Activated T-helper 2 cell treated with anti-CD3 and anti-CD28 coated beads, Interferon-gamma antibody, Interleukin-2, Interleukin-4, amounts not matched to agents 10 μg/mL and 5 μg/mL and 100 μg/mL, durations not matched to agents 14 hours and 24 hours and 36 hours (primary cell): Measurements from ENCODE around the gene CAMTA1. TPM values are rescaled to one million over a fixed set of nuclear protein-coding genes. Genes with fewer than 3 reads are reported as not detected.
"Not testable (repeated sequence)": the region's sequence is repeated elsewhere in the genome, so short reads cannot be mapped to it uniquely, and the experiment has no call there.

Experiments
- DNase-seq: peaks from one replicate; pipeline ENCODE4 v3.0.0; 2021; ENCODE audit warnings: low spot score
- H3K27ac Mint-ChIP-seq: one replicate; pipeline ENCODE4 v1.8.0; 2021; ENCODE audit warnings: mixed read lengths
- H3K27me3 Mint-ChIP-seq: one replicate; pipeline ENCODE4 v1.8.0; 2021; ENCODE audit warnings: low read depth, mixed read lengths
- H3K36me3 Mint-ChIP-seq: one replicate; pipeline ENCODE4 v1.8.0; 2021; ENCODE audit warnings: low read depth, mixed read lengths
- H3K4me1 Mint-ChIP-seq: one replicate; pipeline ENCODE4 v1.8.0; 2021; ENCODE audit warnings: low read depth, mixed read lengths
- H3K4me3 Mint-ChIP-seq: one replicate; pipeline ENCODE4 v1.8.0; 2021; ENCODE audit warnings: low read depth, mild to moderate bottlenecking, moderate library complexity, mixed read lengths
- H3K9me3 Mint-ChIP-seq: one replicate; pipeline ENCODE4 v1.8.0; 2021; ENCODE audit warnings: mixed read lengths
- intact Hi-C: fragments of 100-400 bp; cut with micrococcal nuclease; formaldehyde crosslinking; loops from one replicate; pipeline ENCODE4 v1.15.1; 2023
- total RNA-seq: library from RNA; stranded (reverse); gene quantifications from 2 replicates; pipeline ENCODE4 v1.2.3, GENCODE V29; 2022

The CAMTA1 gene
- total RNA-seq, 1 donor from 2014 or later = 62.9 TPM

DNA sequence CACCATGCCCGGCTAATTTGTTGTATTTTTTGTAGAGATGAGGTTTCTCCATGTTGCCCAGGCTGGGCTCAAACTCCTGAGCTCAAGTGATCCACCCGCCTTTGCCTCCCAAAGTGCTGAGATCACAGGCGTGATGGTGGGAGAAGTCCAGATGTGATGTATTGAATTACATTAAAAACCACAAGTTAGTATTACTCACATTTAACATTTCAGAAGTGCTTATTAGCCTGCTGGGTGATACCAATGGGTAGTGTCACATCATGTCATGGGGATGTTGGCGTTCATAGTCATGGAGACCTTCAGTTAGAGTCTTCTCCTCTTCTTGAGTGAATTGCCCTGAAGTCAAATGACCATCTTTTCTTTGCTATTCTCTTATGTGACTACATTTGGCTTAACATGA lies 922.3 kb downstream of the CAMTA1 start:
- Mint-ChIP-seq H3K36me3 (no peaks in the 10 kb centered on the region), H3K9me3 (no peaks in the 10 kb centered on the region), H3K27ac (no peak overlapping the region), H3K4me1 (peaks cover 4% of the 10 kb centered on the region), H3K4me3 (no peak overlapping the region), H3K27me3 (peaks cover 51% of the 10 kb centered on the region)
- intact Hi-C loops = no loop called here
- DNase-seq = no peak

DNA sequence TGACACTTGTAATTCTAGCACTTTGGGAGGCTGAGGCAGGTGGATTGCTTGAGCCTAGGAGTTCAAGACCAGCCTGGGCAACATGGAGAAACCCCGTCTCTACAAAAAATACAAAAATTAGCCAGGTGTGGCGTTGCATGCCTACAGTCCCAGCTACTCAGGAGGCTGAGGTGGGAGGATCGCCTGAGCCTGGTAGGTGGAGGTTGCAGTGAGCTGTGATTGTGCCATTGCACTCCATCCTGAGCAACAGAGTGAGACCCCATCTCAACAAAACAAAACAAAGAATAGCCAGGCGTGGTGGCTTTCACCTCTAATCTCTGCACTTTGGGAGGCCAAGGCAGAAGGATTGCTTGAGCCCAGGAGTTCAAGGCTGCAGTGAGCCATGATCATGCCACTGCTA lies 922.8 kb downstream of the CAMTA1 start:
- H3K27ac Mint-ChIP-seq, intact Hi-C loops, H3K4me1 Mint-ChIP-seq, H3K36me3 Mint-ChIP-seq, H3K9me3 Mint-ChIP-seq, H3K4me3 Mint-ChIP-seq, DNase-seq: not testable (repeated sequence)
- peaks cover 50% of the 10 kb centered on the region for H3K27me3 Mint-ChIP-seq

DNA sequence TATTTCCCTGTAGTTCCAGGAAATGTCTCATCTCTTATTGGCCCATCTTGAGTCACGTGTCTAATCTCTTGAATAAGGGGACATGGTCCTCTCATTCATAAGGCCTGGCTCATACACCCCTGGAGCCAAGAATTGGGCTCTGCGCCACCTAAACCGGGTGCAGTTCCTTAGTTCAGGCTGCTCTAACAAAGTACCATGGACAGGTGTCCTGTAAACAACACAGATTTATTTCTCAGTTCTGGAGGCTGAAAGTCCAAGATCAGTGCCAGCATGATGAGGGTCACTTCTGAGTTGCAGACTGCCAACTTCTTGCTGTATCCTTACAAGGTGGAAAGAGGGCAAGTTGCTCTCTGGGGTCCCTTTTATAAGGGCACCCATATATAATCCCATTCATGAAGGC lies 925.6 kb downstream of the CAMTA1 start:
- no peaks in the 10 kb centered on the region for H3K4me1 Mint-ChIP-seq
- no peak for DNase-seq
- H3K9me3 Mint-ChIP-seq = no peaks in the 10 kb centered on the region
- H3K36me3 Mint-ChIP-seq = no peaks in the 10 kb centered on the region
- H3K27me3 Mint-ChIP-seq = peaks cover 39% of the 10 kb centered on the region
- intact Hi-C loops = no loop called here
- no peak overlapping the region for H3K27ac Mint-ChIP-seq
- H3K4me3 Mint-ChIP-seq = no peak overlapping the region

DNA sequence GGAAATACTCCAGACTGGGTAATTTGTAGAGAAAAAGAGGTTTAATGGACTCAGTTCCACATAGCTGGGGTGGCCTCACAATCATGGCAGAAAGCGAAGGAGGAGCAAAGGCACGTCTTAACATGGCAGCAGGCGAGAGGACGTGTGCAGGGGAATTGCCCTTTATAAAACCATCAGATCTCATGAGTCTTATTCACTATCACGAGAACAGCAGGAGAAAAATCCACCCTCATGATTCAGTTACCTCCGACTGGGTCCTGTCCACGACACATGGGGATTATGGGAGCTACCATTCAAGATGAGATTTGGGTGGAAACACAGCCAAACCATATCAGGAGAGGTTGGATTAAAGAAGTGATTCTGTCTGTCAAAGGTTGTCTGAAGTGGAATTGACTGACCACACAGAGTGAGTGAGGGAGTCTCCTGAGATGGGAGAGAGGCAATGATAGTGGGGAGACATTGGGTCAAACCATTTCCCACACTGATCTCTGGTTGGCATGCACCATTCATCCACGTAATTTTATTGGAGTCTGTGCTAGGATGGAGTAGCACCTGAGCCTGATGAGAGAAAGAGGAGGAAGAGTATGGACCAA lies 927.6 kb downstream of the CAMTA1 start:
- intact Hi-C loops = no loop called here
- H3K36me3 Mint-ChIP-seq = no peaks in the 10 kb centered on the region
- H3K27me3 Mint-ChIP-seq = peaks cover 22% of the 10 kb centered on the region
- H3K9me3 Mint-ChIP-seq = no peaks in the 10 kb centered on the region
- H3K27ac Mint-ChIP-seq = no peak overlapping the region
- H3K4me3 Mint-ChIP-seq = no peak overlapping the region
- no peak for DNase-seq
- no peaks in the 10 kb centered on the region for H3K4me1 Mint-ChIP-seq

DNA sequence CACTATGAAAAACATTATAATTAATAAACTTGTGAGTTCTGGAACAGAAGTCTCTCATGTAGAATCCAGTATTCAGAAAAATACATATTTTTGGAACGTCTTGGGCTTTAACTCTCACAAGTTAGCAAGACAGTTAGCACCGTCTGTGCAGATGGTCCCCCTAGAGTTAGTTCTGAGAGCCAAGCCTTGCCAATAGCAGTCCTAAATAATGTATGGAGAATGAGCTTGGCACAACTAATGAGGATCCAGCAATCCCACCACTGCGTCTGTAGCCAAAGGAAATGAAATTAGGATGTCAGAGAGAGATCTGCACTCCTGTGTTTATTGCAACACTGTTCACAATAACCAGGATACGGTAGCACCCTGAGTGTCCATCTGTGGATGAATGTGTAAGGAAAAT lies 931.3 kb downstream of the CAMTA1 start:
- Mint-ChIP-seq H3K27me3 (peaks cover 12% of the 10 kb centered on the region), H3K4me1 (no peaks in the 10 kb centered on the region), H3K27ac (no peak overlapping the region), H3K4me3 (no peak overlapping the region), H3K9me3 (no peaks in the 10 kb centered on the region), H3K36me3 (no peaks in the 10 kb centered on the region)
- intact Hi-C loops = no loop called here
- no peak for DNase-seq

DNA sequence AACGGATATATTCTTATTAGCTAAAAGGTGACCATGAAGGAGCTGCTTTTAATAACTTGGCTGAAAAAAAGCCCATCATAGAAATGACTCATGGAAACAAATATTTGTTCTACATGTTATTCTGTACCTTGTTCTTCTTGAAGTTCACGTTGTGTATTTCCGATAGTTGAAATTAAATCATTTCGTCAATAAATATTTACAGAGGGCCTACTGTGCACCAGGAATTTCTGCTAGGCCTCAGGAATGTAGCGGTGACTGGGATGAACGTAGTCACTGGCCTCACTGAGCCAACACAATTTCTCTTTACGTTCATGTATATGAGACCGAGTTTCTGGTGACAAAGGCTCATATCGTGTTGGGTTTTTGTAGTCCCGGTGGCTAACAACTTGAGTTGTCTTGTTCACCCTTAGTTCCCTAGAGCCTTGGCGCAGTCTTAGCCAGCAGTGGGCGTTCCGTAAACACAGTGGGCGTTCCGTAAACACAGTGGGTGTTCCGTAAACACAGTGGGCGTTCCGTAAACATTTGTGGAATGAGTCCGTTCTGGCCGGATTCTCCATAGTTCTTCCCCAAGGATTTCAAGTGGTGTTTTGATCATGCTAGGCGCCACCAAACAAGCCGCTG lies 932.6 kb downstream of the CAMTA1 start:
- no peak for DNase-seq
- Mint-ChIP-seq H3K27ac (no peak overlapping the region), H3K36me3 (no peaks in the 10 kb centered on the region), H3K9me3 (no peaks in the 10 kb centered on the region), H3K4me3 (no peak overlapping the region), H3K27me3 (peaks cover 8% of the 10 kb centered on the region), H3K4me1 (no peaks in the 10 kb centered on the region)
- intact Hi-C loops = no loop called here

DNA sequence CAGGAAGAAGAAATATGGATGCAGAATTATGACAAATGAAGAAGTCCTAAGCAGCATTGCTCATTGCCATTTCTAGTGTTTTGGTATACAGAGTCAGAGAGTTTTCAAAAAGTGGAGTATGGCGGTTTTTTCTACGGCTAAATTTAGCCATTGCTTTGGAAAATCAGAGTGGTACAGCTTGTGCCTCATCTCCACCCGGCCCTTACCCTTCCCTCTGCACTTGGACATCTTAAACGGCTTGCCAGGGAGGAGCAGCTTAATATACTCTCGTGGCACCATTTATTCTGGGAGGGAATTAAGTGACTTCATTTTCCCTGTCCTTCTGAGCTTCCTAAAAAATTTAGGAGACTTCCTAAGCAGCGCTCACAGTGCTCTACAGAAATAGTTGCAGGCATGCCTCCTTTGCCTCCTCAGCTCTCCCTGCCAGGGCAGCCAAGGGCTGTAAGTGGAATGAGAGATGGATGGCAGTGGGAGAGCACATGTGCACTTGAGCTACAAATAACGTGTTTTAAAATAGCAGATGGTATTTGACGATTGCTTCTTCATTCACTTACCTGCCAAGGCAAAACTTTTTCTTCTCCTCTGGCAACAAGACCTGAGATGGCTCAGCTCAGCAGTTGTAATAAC lies 934.3 kb downstream of the CAMTA1 start:
- Mint-ChIP-seq H3K36me3 (no peaks in the 10 kb centered on the region), H3K27me3 (peaks cover 7% of the 10 kb centered on the region), H3K4me1 (no peaks in the 10 kb centered on the region), H3K27ac (no peak overlapping the region), H3K4me3 (no peak overlapping the region), H3K9me3 (no peaks in the 10 kb centered on the region)
- no peak for DNase-seq
- intact Hi-C loops = no loop called here

DNA sequence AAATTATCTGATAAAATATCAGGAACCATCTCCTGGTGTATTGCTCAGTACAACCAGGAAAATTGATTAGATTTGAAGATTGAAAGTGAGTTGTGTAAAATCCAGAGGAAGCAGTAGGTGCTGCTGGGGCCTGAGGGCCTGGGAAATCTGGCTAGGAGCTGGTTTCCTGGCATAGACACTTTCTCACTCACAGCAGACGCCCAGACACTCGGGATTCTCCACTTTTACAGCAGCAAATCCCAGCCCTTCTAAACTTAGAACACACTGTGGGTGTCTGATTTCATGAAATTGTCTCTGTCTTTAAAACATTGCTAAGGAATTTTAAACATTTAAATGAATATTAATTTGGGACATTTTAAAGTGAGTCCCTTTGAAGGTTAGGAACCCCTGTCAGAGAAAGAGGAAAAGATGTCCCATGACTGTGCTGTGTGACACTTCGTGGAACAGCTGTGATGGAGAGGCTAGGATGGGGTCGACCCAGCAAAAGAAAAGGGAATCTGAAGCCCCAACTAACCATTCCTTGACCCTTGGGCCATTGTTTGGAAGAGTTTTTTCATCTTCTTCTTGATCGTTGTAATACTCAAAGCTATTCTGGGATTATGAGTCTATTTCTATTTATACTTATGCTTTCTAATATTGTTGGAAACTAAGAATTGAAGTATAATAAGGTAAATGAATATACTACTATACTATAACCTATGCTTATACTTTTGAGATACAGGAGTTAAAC lies 936.9 kb downstream of the CAMTA1 start:
- Mint-ChIP-seq H3K27ac (no peak overlapping the region), H3K4me1 (no peaks in the 10 kb centered on the region), H3K9me3 (no peaks in the 10 kb centered on the region), H3K4me3 (no peak overlapping the region), H3K27me3 (peaks cover 5% of the 10 kb centered on the region), H3K36me3 (no peaks in the 10 kb centered on the region)
- intact Hi-C loops = no loop called here
- no peak for DNase-seq

DNA sequence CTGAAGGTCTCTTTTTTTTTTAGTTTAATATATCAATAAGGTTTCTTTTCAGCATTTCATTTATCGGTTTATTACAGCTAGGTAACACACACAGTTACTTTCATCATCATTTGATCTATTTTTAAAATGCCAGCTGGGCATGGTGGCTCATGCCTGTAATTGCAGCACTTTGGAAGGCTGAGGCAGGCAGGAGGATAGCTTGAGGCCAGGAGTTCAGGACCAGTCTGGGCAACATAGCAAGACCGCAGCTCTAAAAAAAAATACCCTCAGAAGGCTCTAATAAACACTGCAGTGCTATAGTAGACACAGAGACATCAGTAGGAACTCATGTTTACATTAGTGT lies 937.4 kb downstream of the CAMTA1 start:
- H3K27ac Mint-ChIP-seq = no peak overlapping the region
- DNase-seq = no peak
- intact Hi-C loops = no loop called here
- no peaks in the 10 kb centered on the region for H3K9me3 Mint-ChIP-seq
- peaks cover 5% of the 10 kb centered on the region for H3K27me3 Mint-ChIP-seq
- no peak overlapping the region for H3K4me3 Mint-ChIP-seq
- H3K4me1 Mint-ChIP-seq = no peaks in the 10 kb centered on the region
- no peaks in the 10 kb centered on the region for H3K36me3 Mint-ChIP-seq

DNA sequence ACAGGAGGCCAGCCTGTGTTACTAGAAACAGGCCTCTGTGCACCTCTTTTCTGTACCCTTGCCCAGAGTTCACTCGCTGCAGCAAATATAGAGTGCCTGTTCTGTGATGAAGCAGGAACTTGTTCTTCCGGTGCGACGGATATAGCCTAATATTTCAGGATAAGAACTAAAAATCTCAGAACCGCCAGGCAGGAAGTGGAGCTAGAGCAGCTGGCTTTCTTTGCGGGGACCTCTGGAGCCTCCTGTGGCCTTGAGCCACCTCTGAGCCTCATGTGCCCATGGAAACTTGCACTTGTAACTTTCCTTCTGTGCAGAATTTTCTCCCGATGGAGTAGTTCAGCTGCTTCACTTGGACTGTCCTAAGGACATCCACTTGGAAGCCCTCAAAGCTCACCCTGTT lies 941.4 kb downstream of the CAMTA1 start:
- H3K27ac Mint-ChIP-seq = no peak overlapping the region
- no peak for DNase-seq
- no peaks in the 10 kb centered on the region for H3K4me1 Mint-ChIP-seq
- intact Hi-C loops = no loop called here
- no peaks in the 10 kb centered on the region for H3K36me3 Mint-ChIP-seq
- no peaks in the 10 kb centered on the region for H3K9me3 Mint-ChIP-seq
- peaks cover 2% of the 10 kb centered on the region for H3K27me3 Mint-ChIP-seq
- H3K4me3 Mint-ChIP-seq = no peak overlapping the region

DNA sequence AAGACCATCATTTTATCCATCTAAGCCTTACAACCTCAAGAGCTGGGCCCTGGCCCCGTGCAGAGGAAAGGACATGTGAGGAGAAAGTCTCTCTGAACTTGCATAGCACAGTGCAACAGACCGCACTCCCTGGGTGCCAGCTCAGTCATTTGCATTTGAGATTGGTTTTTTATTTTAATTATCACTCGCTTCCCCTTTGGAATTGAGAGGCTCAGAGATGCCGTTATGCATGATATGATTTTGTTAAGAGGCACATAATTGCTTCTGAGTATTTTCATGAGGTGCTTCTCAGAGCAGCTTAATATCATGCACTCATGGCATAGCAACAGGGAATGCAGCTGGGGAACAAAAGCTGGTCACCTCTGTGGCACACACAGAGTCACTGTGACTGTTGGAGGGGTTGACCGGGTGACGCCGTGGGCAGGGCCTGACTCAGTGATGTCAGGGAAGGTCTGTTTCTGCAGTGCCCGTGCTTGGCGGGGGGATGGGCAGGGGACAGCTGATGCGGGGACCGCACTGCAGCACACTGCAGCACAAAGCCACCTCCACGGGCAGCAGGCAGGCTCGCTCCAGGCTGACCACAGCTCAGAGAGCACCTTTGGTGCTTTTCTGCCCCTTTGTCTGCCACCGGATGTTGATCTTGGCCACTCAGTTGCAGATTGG lies 942.7 kb downstream of the CAMTA1 start:
- Mint-ChIP-seq H3K27me3 (peaks cover 2% of the 10 kb centered on the region), H3K27ac (no peak overlapping the region), H3K4me3 (no peak overlapping the region), H3K36me3 (no peaks in the 10 kb centered on the region), H3K9me3 (no peaks in the 10 kb centered on the region), H3K4me1 (no peaks in the 10 kb centered on the region)
- no peak for DNase-seq
- intact Hi-C loops = no loop called here

DNA sequence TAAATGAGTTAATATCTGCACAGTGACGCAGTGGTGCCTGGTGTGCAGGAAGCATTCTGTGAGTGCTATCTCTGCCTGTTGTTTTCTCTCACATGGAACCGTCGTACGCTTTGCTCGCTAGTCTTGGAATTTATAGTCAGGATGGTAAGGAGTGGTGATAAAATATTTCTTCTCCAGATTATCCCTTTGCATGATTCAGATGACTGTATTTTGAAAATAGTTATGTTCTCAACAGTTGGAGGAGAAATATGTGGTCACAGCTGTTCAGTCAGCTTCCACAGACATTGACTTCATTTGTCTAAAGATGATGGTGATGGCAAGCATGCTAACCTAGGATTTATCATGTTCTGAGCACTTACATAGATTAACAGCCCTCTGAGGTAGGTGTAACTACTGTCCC lies 944.5 kb downstream of the CAMTA1 start:
- no peak for DNase-seq
- intact Hi-C loops = no loop called here
- H3K36me3 Mint-ChIP-seq = no peaks in the 10 kb centered on the region
- no peaks in the 10 kb centered on the region for H3K9me3 Mint-ChIP-seq
- H3K27ac Mint-ChIP-seq = no peak overlapping the region
- H3K4me3 Mint-ChIP-seq = no peak overlapping the region
- peaks cover 2% of the 10 kb centered on the region for H3K27me3 Mint-ChIP-seq
- H3K4me1 Mint-ChIP-seq = no peaks in the 10 kb centered on the region

DNA sequence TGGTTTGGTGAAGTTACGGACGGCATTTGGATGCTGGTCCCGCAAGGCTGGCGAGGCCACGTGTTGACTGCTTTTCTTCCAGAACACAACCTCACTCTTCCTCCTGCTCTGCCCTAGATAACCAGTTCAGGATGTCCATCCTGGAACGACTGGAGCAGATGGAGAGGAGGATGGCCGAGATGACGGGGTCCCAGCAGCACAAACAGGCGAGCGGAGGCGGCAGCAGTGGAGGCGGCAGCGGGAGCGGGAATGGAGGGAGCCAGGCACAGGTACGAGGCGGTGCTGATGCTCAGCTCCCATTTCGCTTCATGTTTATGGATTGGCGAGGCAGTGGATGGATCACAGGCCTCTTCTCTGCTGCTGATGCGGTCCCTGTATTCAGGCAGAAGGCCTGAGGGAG lies 947.1 kb downstream of the CAMTA1 start:
- Mint-ChIP-seq H3K4me3 (no peak overlapping the region), H3K27ac (no peak overlapping the region), H3K4me1 (no peaks in the 10 kb centered on the region), H3K27me3 (peaks cover 2% of the 10 kb centered on the region), H3K9me3 (no peaks in the 10 kb centered on the region), H3K36me3 (no peaks in the 10 kb centered on the region)
- DNase-seq = no peak
- intact Hi-C loops = no loop called here
